Measurements from ENCODE around the gene ROCK2.

- no peak for TF ChIP-seq POLR2A (IDR thresholded peaks at IDR 0.05)
- TF ChIP-seq CTCF (IDR thresholded peaks at IDR 0.05), result no peak
Observed at GRCh38 chr2:11187731-11188130, 156.7 kb downstream of the ROCK2 start.
